ENCODE data around the gene LSP1.

- TF ChIP-seq CTCF (IDR thresholded peaks at IDR 0.05 in 8 of 11, conservative IDR thresholded peaks at IDR 0.05 in 3 of 11): no peak
- TF ChIP-seq POLR2A (IDR thresholded peaks at IDR 0.05): no peak
- TF ChIP-seq POLR2AphosphoS5 (IDR thresholded peaks at IDR 0.05): peak in 1 of 3 donors; percentile 33
These were observed 20.3 kb downstream of the LSP1 start for GRCh38 chr11:1873048-1873812.
